ENCODE results near the gene METRN. TPM values are rescaled to one million over a fixed set of nuclear protein-coding genes. Genes with fewer than 3 reads are reported as not detected.

METRN gene
- total RNA-seq, 1 donor from 2014 or later = 62.0 TPM

DNA sequence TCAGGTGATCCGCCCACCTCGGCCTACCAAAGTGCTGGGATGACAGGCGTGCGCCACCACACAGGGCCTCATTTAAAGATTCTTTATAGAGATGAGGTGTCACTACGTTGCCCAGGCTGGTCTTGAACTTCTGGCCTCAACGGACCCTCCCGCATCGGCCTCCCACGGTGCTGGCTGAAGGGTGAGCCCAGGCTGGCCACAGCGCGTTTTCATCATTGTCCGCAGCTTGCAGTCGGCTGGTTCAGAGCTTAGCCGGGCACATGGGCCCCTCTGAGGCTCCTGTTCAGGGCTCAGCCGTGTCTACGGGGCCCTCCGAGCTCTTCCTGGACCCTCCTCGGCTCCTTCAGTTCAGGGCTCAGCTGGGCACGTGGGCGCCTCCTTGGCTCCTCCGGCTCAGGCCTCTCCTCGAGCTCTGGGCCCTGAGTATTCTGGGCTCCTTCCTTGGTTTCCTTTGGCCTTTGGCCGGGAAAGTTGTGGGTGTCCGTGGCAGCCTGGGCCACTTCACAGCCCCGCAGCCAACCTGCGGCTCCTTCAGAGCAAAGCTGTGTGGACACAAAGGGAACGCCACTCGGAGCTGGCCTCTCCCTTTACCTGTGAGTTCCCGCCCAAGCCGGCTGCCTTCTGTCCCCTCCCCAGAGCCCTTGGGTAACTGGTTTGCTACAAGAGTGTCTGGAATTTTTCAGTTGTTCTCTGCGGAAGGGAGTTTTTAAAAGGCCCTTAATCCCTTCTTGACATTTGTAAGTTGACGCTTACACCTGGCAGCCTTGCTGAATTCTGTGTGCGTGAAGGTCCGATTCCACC is 44.4 kb downstream of the METRN start:
- DNase-seq (ENCODE audit: low spot score) = no peak

DNA sequence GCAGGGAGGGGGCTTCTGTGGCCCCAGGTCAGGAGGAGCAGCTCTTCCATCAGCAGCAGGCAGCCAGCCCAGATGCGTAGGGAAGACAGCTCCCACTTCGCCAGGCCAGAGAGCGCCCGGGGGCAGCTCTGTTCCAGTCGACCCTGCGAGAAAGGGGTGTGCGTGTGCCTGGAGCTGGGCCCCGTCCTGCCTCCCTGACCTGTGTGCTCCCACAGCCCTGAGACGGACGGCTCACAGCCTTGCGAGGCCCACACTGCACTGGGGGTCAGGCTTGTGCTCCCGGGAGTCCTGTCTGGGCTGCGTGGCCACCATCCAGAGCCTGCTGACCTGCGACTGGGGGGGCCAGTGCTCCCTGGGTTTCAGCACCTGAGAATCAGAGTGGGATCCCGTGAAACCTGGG is 45.1 kb downstream of the METRN start:
- DNase-seq (ENCODE audit: low spot score) = no peak

GRCh38 chr16:760545-761343 is 45.8 kb downstream of the METRN start, which contains the start of gene MSLN:
Gene MSLN (plus strand): TSS chr16:760734. CDS start chr16:762681, 1,947 bp downstream.
- DNase-seq (ENCODE audit: low spot score) = peak; percentile 40

GRCh38 chr16:761625-762513 is 47.0 kb downstream of the METRN start:
- no peak for DNase-seq (ENCODE audit: low spot score)

- DNase-seq (ENCODE audit: low spot score) = no peak
These were observed 47.8 kb downstream of the METRN start for GRCh38 chr16:762595-763268.

DNA sequence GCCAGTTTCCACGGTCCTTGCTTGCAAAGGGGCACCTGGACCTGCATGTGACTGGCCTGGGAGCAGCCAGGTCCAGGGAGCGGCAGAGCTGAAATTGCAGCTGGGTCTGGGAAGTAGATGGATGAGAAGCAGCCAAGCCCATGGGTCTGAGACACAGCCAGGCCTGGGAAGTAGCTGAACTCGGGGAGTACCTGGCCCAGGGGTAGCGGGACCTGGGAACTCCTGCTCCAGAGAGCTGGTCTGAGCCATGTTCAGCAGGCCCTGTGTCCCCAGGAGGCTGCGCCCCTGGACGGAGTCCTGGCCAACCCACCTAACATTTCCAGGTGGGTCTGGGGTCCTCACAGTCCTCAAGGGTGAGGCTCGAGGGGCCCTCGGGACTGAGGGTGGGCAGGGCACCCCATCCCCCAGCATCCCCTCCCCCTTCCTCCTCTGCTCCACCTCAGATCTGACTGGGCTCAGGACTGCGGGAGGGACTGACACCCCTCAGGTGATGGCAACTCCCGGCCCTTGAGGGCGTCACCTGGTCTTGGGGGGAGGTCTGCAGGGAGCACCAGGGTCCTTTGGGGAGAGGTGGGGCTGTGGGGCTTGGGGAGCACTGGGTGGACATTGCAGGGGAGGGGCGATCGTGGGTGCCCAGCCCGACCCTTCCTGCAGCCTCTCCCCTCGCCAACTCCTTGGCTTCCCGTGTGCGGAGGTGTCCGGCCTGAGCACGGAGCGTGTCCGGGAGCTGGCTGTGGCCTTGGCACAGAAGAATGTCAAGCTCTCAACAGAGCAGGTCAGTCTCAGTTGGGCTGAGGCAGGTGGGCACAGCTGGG is 48.7 kb downstream of the METRN start:
- no peak for DNase-seq (ENCODE audit: low spot score)

GRCh38 chr16:764184-764750 is 49.3 kb downstream of the METRN start:
- no peak for DNase-seq (ENCODE audit: low spot score)

DNA sequence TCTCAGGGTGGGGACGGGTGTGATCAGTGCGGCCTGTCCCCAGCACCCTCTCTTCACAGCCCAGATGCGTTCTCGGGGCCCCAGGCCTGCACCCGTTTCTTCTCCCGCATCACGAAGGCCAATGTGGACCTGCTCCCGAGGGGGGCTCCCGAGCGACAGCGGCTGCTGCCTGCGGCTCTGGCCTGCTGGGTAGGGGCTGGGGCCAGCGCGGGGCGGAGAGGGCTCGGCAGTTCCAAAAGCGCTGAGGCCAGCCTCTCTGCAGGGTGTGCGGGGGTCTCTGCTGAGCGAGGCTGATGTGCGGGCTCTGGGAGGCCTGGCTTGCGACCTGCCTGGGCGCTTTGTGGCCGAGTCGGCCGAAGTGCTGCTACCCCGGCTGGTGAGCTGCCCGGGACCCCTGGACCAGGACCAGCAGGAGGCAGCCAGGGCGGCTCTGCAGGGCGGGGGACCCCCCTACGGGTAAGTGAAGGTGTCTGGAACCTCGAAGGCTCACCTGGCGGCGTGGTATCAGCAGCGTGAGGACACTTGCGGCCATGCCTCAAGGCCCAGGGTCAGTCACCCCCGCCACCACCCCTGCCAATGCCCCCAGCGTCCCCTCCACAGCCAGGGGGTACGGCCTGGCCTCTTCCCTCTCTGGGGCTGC is 50.0 kb downstream of the METRN start:
- DNase-seq (ENCODE audit: low spot score) = no peak

GRCh38 chr16:765488-765865 is 50.6 kb downstream of the METRN start:
- DNase-seq (ENCODE audit: low spot score) = no peak

- DNase-seq (ENCODE audit: low spot score) = no peak
These were observed 51.3 kb downstream of the METRN start for GRCh38 chr16:766008-766819.

DNA sequence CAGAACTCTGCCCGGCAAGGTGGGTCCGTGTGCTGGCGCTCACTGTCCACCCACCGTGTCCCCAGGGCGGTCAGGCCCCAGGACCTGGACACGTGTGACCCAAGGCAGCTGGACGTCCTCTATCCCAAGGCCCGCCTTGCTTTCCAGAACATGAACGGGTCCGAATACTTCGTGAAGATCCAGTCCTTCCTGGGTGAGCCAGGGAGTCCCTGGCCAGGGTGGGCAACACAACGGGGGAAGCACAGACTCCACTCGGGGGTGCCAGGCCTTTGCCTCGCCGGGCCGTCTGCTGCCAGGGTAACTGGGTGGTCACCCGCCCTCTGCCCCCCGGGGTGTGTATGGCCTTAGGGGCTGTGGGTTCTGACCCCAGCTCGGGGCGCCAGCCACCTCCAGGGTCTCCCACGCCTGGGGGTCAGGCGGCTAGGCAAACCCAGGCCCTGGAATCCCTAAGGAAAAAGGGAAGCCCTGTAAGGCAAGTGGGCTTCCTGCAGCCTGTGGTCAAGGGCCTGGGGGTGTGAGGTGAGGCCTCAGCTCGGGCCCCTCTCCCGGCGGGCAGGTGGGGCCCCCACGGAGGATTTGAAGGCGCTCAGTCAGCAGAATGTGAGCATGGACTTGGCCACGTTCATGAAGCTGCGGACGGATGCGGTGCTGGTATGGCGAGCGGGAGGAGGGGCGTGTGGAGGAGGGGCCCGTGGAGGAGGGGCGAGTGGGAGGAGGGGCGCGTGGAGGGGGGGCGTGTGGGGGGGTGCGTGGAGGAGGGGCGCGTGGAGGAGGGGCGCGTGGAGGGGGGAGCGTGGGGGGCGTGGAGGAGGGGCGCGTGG is 52.1 kb downstream of the METRN start:
- no peak for DNase-seq (ENCODE audit: low spot score)

GRCh38 chr16:767743-768235 is 52.9 kb downstream of the METRN start:
- no peak for DNase-seq (ENCODE audit: low spot score)

DNA sequence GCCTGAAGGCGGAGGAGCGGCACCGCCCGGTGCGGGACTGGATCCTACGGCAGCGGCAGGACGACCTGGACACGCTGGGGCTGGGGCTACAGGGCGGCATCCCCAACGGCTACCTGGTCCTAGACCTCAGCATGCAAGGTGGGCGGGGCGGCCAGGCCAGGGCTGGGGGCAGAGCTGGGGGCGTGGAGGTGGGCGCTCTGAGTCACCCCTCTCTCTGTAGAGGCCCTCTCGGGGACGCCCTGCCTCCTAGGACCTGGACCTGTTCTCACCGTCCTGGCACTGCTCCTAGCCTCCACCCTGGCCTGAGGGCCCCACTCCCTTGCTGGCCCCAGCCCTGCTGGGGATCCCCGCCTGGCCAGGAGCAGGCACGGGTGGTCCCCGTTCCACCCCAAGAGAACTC is 53.5 kb downstream of the METRN start:
- DNase-seq (ENCODE audit: low spot score) = no peak

Measured in mucosa of gallbladder (tissue), 1 donor.